Measurements from ENCODE around the gene PPP3CA. TPM values are rescaled to one million over a fixed set of nuclear protein-coding genes. Genes with fewer than 3 reads are reported as not detected.

Gene PPP3CA
- total and polyA plus RNA-seq, 2 of the 8 experiments (the other 6 are each of a cell fraction or from before 2014, with no cell fraction given): 7.9 to 35.0 TPM

- TF ChIP-seq, protein P1, sequence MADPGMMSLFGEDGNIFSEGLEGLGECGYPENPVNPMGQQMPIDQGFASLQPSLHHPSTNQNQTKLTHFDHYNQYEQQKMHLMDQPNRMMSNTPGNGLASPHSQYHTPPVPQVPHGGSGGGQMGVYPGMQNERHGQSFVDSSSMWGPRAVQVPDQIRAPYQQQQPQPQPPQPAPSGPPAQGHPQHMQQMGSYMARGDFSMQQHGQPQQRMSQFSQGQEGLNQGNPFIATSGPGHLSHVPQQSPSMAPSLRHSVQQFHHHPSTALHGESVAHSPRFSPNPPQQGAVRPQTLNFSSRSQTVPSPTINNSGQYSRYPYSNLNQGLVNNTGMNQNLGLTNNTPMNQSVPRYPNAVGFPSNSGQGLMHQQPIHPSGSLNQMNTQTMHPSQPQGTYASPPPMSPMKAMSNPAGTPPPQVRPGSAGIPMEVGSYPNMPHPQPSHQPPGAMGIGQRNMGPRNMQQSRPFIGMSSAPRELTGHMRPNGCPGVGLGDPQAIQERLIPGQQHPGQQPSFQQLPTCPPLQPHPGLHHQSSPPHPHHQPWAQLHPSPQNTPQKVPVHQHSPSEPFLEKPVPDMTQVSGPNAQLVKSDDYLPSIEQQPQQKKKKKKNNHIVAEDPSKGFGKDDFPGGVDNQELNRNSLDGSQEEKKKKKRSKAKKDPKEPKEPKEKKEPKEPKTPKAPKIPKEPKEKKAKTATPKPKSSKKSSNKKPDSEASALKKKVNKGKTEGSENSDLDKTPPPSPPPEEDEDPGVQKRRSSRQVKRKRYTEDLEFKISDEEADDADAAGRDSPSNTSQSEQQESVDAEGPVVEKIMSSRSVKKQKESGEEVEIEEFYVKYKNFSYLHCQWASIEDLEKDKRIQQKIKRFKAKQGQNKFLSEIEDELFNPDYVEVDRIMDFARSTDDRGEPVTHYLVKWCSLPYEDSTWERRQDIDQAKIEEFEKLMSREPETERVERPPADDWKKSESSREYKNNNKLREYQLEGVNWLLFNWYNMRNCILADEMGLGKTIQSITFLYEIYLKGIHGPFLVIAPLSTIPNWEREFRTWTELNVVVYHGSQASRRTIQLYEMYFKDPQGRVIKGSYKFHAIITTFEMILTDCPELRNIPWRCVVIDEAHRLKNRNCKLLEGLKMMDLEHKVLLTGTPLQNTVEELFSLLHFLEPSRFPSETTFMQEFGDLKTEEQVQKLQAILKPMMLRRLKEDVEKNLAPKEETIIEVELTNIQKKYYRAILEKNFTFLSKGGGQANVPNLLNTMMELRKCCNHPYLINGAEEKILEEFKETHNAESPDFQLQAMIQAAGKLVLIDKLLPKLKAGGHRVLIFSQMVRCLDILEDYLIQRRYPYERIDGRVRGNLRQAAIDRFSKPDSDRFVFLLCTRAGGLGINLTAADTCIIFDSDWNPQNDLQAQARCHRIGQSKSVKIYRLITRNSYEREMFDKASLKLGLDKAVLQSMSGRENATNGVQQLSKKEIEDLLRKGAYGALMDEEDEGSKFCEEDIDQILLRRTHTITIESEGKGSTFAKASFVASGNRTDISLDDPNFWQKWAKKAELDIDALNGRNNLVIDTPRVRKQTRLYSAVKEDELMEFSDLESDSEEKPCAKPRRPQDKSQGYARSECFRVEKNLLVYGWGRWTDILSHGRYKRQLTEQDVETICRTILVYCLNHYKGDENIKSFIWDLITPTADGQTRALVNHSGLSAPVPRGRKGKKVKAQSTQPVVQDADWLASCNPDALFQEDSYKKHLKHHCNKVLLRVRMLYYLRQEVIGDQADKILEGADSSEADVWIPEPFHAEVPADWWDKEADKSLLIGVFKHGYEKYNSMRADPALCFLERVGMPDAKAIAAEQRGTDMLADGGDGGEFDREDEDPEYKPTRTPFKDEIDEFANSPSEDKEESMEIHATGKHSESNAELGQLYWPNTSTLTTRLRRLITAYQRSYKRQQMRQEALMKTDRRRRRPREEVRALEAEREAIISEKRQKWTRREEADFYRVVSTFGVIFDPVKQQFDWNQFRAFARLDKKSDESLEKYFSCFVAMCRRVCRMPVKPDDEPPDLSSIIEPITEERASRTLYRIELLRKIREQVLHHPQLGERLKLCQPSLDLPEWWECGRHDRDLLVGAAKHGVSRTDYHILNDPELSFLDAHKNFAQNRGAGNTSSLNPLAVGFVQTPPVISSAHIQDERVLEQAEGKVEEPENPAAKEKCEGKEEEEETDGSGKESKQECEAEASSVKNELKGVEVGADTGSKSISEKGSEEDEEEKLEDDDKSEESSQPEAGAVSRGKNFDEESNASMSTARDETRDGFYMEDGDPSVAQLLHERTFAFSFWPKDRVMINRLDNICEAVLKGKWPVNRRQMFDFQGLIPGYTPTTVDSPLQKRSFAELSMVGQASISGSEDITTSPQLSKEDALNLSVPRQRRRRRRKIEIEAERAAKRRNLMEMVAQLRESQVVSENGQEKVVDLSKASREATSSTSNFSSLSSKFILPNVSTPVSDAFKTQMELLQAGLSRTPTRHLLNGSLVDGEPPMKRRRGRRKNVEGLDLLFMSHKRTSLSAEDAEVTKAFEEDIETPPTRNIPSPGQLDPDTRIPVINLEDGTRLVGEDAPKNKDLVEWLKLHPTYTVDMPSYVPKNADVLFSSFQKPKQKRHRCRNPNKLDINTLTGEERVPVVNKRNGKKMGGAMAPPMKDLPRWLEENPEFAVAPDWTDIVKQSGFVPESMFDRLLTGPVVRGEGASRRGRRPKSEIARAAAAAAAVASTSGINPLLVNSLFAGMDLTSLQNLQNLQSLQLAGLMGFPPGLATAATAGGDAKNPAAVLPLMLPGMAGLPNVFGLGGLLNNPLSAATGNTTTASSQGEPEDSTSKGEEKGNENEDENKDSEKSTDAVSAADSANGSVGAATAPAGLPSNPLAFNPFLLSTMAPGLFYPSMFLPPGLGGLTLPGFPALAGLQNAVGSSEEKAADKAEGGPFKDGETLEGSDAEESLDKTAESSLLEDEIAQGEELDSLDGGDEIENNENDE (IDR thresholded peaks at IDR 0.05; ENCODE audit: insufficient replicate concordance, low read length): no peak
- TF ChIP-seq CTBP2 (IDR thresholded peaks at IDR 0.05; ENCODE audit: borderline replicate concordance, insufficient read depth, insufficient read length, low read length): no peak
- TF ChIP-seq GABPA (IDR thresholded peaks at IDR 0.05; ENCODE audit: borderline replicate concordance, insufficient read depth, low read length): no peak
Measured at GRCh38 chr4:101208171-101208570, 139.2 kb downstream of the PPP3CA start (continued).

Data from H1 (cell line).